ENCODE measurements around the gene RAVER1. TPM values are rescaled to one million over a fixed set of nuclear protein-coding genes. Genes with fewer than 3 reads are reported as not detected.

The RAVER1 gene
- total and polyA plus RNA-seq, 2 of the 13 experiments (the other 11 are each of a cell fraction or from before 2014, with no cell fraction given) = 3.6 to 7.9 TPM

GRCh38 chr19:10380313-10381102, 47.2 kb upstream of the RAVER1 start, which contains the start of gene TYK2 (continued):
- peak; percentile 79; the same call in 1 of the 2 replicates for TF ChIP-seq NR0B2 (CRISPR knock-in tag; IDR thresholded peaks at IDR 0.05)
- TF ChIP-seq CBFB (CRISPR knock-in tag; IDR thresholded peaks at IDR 0.05) = peak; percentile 79; the same call in 1 of the 2 replicates
- TF ChIP-seq AFF4 (CRISPR knock-in tag; IDR thresholded peaks at IDR 0.05) = no peak
- no peak for TF ChIP-seq ZNF234 (CRISPR knock-in tag; conservative IDR thresholded peaks at IDR 0.05)
- TF ChIP-seq CHCHD3 (CRISPR knock-in tag; IDR thresholded peaks at IDR 0.05) = 0 out of 2 replicates have a peak, but pooled peaks have one; percentile 23
- no peak for TF ChIP-seq CSRNP2 (CRISPR knock-in tag; conservative IDR thresholded peaks at IDR 0.05; ENCODE audit: low read depth)
- no peak for TF ChIP-seq ZNF569 (CRISPR knock-in tag; IDR thresholded peaks at IDR 0.05; ENCODE audit: borderline replicate concordance)
- no peak for TF ChIP-seq ZNF841 (CRISPR knock-in tag; IDR thresholded peaks at IDR 0.05; ENCODE audit: borderline replicate concordance)
- TF ChIP-seq ZNF180 (CRISPR knock-in tag; IDR thresholded peaks at IDR 0.05; ENCODE audit: borderline replicate concordance, low read depth) = 0 out of 2 replicates have a peak, but pooled peaks have one; percentile 38
- TF ChIP-seq ZFP41 (CRISPR knock-in tag; IDR thresholded peaks at IDR 0.05; ENCODE audit: borderline replicate concordance) = no peak
- TF ChIP-seq SNAI1 (CRISPR knock-in tag; IDR thresholded peaks at IDR 0.05; ENCODE audit: borderline replicate concordance) = no peak
- peak; percentile 36; the same call in 1 of the 2 replicates for TF ChIP-seq ZSCAN12 (CRISPR knock-in tag; IDR thresholded peaks at IDR 0.05)
- TF ChIP-seq ZNF747 (CRISPR knock-in tag; IDR thresholded peaks at IDR 0.05; ENCODE audit: borderline replicate concordance) = peak; percentile 58; the same call in 1 of the 2 replicates
- TF ChIP-seq TP53 (CRISPR knock-in tag; conservative IDR thresholded peaks at IDR 0.05) = no peak
- no peak for TF ChIP-seq ATF7 (IDR thresholded peaks at IDR 0.05)
- no peak for TF ChIP-seq ATF7 (CRISPR knock-in tag; IDR thresholded peaks at IDR 0.05)
- TF ChIP-seq ZNF891 (CRISPR knock-in tag; IDR thresholded peaks at IDR 0.05) = no peak; the same call in 1 of the 2 replicates
- no peak for TF ChIP-seq CEBPB (IDR thresholded peaks at IDR 0.05; ENCODE audit: borderline replicate concordance, low read depth, low read length)
- TF ChIP-seq FOXC1 (CRISPR knock-in tag; IDR thresholded peaks at IDR 0.05; ENCODE audit: borderline replicate concordance) = no peak
- no peak for TF ChIP-seq ZNF605 (CRISPR knock-in tag; IDR thresholded peaks at IDR 0.05)
- TF ChIP-seq ZNF253 (CRISPR knock-in tag; IDR thresholded peaks at IDR 0.05; ENCODE audit: borderline replicate concordance) = peak; percentile 56; the same call in 1 of the 2 replicates
- no peak for TF ChIP-seq ZNF256 (CRISPR knock-in tag; conservative IDR thresholded peaks at IDR 0.05)
- TF ChIP-seq ZNF329 (CRISPR knock-in tag; IDR thresholded peaks at IDR 0.05; ENCODE audit: low read depth) = no peak; the same call in 1 of the 2 replicates
- no peak; the same call in 1 of the 2 replicates for TF ChIP-seq NCOA1 (CRISPR knock-in tag; IDR thresholded peaks at IDR 0.05)
- no peak for TF ChIP-seq U2AF1 (optimal IDR thresholded peaks at IDR 0.05; ENCODE audit: low read depth, low read length)

Data from HepG2 (cell line).